Left colon (tissue), 2 donors: ENCODE data around the gene DPY30. TPM values are rescaled to one million over a fixed set of nuclear protein-coding genes. Genes with fewer than 3 reads are reported as not detected.
"Not testable (repeated sequence)": the region's sequence is repeated elsewhere in the genome, so short reads cannot be mapped to it uniquely, and the experiment has no call there.

Experiments used
- ATAC-seq: fragments of 200-7000 bp; cut with Tn5 transposase; one replicate; pipeline ENCODE4 v1.9.1; 2020; ENCODE audit warnings: mild to moderate bottlenecking, moderate library complexity
- DNase-seq, 2 donors: peaks; one replicate each; pipeline ENCODE4 v3.0.0-alpha.2; 2020
- intact Hi-C, 2 donors: fragments of 100-400 bp; cut with DNase I in 1 of 2; cut with micrococcal nuclease in 1 of 2; formaldehyde crosslinking; loops; one replicate each; pipeline versions ENCODE4 v1.11.2 to v1.14.0; 2022; cut with DNase I, micrococcal nuclease
- total RNA-seq, 2 donors: library from RNA; stranded (reverse); fragmentation: NEBNext Ultra II Directional; extraction: Animal tissue kit (Norgen Biotek cat#: 25700); gene quantifications; one replicate each; pipeline ENCODE4 v1.2.1, GENCODE V29; 2021
- donor health status: DM: no; HTN: no; CAD: no.
- donor health status: DM: yes; HTN: yes; CAD: no.

Gene DPY30
- total RNA-seq, 2 donors from 2014 or later, result 40.5 to 50.8 TPM

DNA sequence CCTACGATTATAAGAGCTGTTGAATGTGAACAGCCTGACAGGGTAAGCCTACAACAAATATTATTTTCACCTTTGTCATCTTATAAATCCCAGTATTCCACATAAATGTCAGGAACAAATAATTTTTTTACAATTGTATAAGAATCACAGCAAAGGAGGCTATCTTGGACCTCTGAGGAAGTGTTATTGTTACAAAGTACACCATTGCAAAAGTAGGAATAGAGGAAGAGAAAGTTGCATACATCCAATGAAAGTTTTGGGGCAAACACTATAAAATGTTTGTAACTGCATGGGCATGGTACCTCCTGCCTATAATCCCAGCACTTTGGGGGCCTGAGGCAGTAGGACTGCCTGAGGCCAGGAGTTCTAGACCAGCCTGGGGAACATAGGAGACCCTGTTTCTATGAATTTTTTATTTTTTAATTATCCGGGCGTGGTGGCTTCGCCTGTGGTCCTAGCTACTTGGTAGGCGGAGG is 28.1 kb downstream of the DPY30 start:
- ATAC-seq, result no peak
- no peak for DNase-seq
- intact Hi-C loops, result no loop called here

DNA sequence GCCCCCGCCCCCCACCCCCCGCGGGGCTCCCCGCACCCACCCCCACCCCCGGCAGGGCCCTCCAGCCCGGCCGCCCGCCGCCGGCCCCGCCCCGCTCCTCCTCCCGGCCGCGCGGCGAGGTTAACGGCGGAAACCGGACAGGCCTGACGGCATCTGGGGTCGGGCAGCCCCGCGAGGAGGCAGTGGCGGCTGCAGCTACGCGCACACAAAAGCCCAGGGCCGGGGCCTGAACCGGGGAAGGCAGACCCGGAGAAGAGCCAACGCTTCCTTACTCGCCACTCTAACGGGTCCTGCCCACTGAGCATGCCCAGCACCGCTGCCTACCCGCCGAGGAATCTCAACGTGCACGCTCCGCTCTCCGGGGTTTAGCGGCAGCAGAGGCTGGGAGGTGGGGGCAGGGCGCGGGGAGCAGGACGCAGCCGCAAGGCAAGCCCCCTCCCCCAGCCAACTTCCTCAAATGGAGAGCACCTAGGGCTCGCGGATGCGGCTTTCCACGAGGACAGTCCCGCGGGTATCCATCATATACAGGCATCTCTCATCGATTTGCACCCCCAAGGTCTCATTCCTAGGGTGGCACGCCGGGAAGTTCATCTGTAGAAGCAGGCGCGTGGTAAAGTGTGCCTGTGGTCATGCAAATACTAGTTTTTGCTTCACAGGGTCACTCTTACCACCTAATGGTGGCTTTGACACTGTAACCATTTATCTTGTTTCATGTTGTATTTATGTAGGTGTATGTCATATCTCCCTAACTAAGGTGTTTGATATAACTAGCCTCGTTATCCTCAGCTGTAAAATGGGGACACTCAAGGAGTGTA is 28.7 kb downstream of the DPY30 start, which contains the start of gene MEMO1:
MEMO1 (minus strand) TSS at position 339 of the 815 bp plus-strand sequence. CDS start 761 bp downstream, outside the sequence.
- intact Hi-C loops, result no loop called here
- ATAC-seq (peak; percentile 78), DNase-seq (peak; percentile 96 to 98)

DNA sequence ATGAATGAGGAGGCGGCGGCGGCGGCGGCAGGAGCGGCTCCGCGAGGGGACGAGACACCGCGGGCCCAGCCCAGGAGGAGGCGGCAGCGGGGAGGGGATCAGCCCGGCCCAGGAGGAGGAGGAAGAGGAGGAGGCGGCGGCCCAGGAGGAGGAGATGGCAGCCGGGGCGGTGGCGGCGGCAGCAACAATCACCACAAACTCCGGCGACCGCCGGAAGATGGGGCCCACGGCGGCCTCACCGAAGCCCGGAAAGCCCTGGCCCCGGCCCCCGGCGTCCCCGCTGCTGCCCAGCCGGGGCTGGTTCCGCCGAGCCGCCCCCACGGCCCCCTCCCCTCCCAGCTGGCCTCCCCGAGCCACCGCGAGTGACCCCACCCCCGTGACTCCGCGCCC is 29.3 kb downstream of the DPY30 start:
- ATAC-seq, result peak; percentile 77
- intact Hi-C loops, result not testable (repeated sequence)

DNA sequence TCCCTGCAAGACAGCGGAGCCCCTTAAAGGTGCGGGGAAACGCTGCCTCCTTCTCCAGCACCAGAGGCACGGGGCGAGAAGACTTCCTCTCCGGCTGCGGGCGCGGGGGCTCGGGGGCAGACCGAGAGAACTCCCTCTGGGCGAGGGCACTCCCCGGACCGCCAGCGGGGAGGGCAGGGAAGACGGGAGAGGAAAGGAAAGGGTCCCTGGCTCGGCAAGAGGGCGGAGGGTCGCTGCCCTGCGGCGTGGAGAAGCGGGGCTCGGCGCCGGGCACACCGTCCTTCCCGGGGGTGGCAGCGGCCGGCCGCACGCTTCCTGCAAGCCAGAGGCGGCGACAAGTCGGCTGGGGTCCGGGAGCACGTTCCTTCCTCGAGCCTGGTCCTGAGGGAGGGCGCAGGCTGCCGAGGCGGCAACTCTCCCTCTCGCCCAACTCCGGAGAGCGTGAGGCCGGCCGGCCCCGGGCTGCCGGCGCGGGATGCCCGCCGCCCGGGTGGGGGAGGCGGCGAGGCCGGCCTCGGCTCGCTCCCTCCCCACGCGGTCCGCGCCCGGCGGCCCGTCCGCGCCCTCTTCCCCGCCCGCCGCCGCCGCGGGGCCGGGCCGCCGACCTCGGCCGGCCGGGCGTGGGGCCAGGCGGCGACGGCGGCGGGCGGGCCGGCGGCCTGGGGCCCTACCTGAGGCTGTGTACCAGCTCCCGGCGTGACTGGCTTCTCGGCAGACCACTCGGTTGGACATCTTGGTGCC is 29.9 kb downstream of the DPY30 start:
- intact Hi-C loops, result no loop called here
- peak; percentile 46 for ATAC-seq
- peak; percentile 34 to 58 for DNase-seq

More for the DNA sequence above, 29.3 kb downstream of the DPY30 start:
- DNase-seq, result peak; percentile 49 to 69

DNA sequence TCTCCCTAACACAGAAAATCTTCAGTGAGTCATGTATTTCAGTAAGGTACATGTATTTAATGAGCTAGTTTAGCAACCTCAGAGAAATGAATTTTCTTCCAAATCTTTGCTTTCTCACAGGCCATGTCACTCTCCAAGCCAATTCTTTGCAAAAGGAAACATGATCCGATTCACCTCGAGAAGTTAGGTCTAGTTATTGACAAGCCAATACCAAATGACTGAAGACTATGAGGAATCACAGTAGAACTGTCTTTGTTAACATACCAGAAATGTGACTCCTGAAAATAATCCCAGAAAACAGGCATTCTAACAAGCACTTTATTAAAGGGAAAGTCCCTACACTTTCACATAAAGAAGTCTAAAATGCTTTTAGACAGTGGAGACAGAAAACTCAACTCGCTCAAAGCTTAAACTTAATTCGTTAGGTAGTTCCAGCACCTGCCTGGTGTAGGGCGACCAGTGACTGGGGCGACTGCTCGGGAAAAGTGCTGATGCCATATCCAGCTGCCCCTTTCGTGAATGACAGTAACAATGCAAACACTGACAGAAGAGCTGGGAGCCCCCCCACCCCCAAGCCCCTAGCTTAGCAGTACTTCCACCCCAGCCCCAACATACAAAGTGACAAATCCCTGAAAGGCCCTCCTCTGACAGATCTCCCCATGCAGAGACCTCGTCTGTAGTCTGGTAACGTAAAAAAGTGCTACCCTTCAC is 30.6 kb downstream of the DPY30 start:
- DNase-seq (peak in 1 of 2 donors; percentile 31), ATAC-seq (no peak)
- intact Hi-C loops, result no loop called here

DNA sequence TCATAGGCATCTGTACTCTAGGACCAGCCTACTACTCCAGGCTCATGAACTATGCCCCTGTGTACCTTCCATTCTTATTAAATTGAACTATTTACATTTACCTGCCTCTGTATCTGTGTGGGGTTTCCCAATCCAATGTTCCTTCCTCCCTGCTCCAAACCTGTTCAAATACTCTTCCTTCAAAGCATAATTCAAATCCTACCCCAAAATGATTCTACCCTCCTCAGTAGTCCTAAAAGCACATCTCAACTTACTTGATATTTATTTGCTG is 32.5 kb downstream of the DPY30 start:
- ATAC-seq, result no peak
- DNase-seq, result no peak
- intact Hi-C loops, result no loop called here

DNA sequence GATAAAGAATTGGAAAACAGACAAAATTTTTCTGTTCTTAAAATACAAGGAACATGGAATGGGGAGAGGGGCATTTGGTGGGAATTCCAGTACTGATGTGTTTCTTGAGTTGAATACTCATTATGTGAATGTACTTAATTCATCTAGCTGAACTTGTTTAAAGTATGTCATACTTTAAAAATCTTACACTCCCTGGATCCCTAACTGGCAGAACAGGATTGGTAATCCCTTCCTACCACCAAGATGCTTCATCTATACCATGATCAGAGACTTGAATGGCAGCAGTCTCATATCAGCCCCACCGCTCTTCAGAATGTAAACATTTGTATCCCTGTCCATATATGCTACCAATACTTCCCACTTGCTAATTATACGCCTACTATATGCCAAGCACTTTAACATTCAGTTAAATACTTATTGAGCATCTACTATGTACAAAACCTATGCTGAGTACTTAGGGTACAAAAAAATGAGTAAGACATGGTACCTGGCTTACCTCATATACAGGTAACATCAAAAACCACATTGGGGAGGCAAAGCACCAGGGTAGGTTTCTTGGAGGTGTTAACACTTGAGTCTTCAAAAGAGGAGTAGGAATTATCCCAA is 34.1 kb downstream of the DPY30 start:
- DNase-seq (no peak), ATAC-seq (no peak)
- intact Hi-C loops, result no loop called here

DNA sequence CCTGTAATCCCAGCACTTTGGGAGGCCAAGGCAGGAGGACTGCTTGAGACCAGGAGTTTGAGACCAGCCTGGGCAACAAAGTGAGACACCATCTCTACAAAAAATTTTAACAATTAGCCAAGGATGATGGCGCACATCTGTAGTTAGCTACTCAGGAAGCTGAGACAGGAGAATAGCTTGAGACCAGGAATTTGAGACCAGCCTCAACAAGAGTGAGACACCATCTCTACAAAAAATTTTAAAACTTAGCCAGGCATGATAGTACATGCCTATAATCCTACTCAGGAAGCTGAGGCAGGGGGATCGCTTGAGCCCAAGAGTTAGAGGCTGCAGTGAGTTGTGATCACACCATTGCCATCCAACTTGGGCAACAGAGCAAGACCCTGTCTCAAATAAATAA is 35.8 kb downstream of the DPY30 start:
- ATAC-seq, result no peak
- intact Hi-C loops, result no loop called here
- no peak for DNase-seq

DNA sequence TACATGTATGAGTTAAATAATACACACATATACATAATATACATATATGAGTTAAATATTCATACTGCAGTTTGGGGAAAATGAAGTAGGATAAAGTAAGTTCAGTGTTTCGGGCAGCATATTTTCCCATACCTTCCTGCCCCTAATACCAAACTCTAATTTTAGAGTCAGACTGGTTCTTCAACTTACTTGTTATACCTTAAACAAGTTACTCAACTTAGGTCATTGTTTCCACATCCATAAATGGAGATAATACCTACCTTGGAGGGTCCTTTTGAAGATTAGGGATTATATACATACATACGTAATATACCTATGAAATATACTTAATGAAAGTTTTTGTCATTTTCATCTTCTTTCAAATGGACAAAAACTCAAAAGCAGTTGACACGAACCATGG is 37.2 kb downstream of the DPY30 start:
- intact Hi-C loops, result no loop called here
- ATAC-seq, result no peak
- DNase-seq, result no peak

DNA sequence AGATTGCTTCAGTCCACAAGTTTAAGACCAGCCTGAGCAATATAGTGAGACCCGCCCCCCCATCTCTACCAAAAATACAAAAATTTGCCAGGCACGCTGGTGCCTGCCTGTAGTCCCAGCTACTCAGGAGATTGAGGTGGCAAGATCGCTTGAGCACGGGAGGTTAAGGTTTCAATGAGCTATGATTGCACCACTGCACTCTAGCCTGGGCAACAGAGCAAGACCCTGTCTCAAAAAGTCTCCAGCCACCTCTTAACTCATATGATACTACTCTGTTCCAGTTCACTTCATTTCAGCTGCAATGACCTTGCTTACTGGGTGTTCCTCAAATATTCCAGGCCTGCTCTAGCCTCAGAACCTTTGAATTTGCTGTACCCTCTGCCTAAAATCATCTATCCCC is 40.2 kb downstream of the DPY30 start:
- DNase-seq, result no peak
- no peak for ATAC-seq
- intact Hi-C loops, result no loop called here

DNA sequence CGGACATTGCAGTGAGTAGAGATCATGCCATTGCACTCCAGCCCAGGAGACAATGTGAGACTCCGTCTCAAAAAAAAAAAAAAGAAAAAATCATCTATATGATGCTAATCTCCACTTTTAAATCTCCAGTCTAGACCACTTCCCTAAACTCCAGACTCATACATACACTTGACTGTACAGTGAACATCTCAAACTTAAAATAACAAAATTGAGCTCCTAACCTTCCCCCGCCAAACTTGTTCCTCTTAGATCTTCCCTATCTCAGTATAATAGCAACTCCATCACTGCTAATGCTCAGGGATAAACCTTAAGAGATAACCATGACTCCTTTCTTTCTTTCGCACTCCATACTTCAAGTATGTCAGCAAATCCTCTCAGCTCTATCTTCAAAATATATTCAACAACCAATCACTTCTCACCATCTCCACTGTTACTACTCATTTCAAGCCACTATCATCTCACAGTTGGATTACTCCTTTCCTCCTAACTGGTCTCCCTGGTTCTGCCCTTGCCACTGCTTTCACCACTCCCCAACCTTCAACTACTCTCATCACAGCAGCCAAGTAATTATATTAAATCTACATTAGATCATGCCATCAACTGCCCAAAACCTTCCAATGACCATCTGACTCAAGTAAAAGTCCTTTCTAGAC is 40.7 kb downstream of the DPY30 start:
- intact Hi-C loops, result no loop called here
- DNase-seq (no peak), ATAC-seq (no peak)

DNA sequence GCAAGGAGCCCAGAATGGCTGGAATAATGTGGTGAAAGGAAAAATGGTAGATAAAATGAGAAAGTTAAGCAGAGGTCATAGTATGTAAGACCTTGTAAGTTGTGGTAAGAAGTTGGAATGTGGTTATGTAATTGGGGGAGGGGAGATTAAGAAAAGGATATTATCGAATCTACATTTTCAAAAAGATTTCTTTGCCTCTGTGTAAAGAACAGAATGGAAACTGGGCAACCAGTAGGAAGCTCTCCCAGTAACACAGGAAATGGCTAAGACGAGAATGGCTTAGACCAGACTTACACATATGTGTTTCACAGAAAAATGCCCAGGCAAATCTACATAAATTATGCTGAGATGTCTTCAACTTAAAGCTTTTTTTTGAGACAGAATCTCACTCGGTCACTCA is 42.0 kb downstream of the DPY30 start:
- intact Hi-C loops, result no loop called here
- DNase-seq, result no peak

DNA sequence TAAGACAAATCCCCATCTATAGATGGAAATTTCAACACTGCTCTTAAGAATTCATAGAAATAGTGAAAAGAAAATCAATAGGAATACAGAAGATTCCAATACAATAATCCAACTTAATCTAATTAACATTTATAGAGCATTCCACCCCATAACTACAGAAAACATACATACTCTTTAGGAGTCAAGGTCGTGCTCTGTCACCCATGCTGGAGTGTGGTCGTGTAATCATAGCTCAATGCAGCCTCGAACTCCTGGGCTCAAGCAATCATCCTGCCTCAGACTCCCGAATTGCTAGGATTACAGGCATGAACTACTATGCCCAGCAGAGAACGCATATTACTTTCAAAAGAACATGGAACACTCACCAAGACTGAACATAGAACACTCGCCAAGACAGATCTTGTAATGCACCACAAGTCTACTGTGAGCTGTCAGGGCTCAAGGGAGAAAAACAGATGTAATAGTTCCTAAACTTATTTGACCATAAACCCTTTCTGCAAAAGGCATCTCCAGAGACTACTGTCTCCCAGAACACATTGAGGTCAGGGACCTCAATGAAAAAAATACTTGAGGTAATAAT is 42.9 kb downstream of the DPY30 start:
- DNase-seq, result no peak
- intact Hi-C loops, result no loop called here
- no peak for ATAC-seq

More for the DNA sequence above, 42.0 kb downstream of the DPY30 start:
- no peak for ATAC-seq

DNA sequence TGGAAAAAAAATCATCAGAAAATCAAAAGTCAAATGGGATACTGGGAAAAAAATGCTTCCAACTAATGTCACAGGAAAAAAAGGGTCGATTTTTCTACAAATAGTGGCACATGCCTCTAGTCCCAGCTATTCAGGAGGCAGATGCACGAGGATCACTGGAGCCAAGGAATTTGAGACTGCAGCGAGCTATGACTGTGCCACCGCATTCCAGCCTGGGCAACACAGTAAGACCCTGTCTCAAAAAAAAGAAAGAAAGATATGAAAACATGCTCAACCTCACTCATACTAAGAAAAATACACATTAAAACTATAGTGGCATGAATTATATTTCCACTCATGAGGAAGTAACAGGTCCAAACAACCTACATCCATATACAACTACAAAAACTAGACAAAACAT is 46.7 kb downstream of the DPY30 start:
- intact Hi-C loops, result no loop called here
- ATAC-seq, result no peak

DNA sequence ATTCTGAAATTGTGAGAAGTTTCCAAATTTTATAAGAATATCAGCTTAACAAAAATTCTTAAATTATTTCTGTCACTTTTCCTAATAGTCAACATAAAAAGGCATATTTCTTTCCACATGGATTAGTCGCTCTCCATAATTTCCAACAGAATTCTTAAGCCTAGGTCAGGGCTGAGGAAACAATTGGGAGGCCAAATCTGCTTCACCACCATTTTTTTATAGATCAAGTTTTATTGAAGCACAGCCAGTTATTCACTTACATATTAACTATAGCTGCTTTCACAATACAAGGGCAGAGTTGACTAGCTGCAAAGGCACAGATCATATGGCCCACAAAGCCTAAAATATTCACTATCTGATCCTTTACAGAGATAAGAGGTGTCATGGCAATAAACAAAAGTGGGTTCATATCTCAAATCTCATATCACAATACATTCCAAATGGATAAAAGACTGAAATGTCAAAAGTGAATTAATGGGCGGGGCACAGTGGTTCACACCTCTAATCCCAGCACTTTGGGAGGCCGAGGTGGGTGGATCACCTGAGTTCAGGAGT is 47.5 kb downstream of the DPY30 start:
- ATAC-seq (peak; percentile 98), DNase-seq (no peak)
- intact Hi-C loops, result no loop called here

More for the DNA sequence above, 46.7 kb downstream of the DPY30 start:
- DNase-seq, result no peak

DNA sequence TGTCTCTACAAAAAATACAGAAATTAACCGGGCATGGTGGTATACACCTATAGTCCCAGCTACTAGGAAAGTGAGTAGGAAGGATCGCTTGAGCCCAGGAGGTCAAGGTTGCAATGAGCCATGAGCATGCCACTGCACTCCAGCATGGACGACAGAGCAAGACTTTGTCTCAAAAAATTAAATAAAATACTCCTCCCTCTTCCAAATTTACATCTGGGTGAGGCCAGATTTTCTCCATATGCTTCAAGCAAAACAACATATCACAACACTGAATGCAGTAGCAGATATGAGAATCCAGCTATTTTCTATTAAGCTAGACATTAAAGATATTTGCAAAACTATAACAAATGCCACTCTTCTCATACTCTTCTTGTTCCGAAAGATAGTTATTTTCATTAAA is 49.7 kb downstream of the DPY30 start:
- ATAC-seq, result no peak
- intact Hi-C loops, result no loop called here
- no peak for DNase-seq

DNA sequence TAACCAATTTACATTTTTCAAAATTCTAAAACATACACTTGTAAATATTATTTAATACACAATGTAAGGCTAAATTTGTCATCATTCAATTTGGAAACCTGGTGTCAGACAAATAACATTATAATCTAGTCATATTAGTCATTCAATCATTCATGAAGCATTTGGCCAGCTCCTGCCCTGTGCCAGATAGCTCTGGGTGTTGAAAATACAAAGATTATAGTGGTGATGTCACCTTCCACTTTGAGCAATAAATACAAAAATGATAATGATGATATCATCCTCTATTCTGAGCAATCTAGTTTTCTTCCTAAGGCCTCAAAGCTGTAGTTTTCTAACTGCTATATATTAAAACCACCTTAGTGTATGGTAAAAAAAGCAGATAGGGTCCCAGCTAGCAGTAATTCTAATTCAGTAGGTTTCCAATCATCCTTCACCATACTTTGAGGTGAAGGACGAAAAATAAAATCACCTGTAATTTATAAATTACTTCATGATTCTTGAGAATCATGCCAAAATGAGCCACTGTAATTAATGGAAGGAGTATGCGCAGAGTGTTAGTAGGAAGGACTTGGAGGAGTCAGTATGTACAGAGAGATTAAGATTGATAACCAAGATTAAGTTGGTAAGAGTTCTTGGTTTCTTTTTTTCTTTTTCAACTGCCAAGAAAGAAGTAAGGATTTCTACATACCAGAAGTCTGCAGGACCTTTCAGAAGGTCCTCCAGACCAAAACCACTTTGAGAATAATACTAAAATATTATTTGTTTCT is 52.0 kb downstream of the DPY30 start:
- intact Hi-C loops, result no loop called here
- no peak for ATAC-seq

More for the DNA sequence above, 52.0 kb downstream of the DPY30 start:
- no peak for DNase-seq
